ENCODE measurements around the gene C12orf75.
"Not testable (repeated sequence)": the region's sequence is repeated elsewhere in the genome, so short reads cannot be mapped to it uniquely, and the experiment has no call there.

The C12orf75 gene

DNA sequence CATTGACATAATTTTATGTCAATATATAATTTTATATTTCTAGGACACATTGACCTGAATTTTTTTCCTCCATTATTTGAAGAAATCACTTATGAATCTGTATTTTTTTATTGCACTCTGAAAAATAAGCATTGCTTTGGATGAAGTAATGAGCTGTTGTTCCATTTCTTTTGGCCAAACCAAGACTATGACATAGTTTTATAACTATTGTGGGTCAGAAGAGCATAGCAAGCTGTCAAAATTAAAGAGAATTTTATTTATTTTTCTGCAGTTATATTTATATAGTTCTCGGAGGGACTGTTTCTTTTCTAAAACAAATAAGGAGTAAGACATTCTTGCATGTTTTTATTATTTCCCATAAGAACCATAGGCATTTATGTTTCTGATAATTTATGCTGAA lies 8.5 kb downstream of the C12orf75 start:
- no peak for DNase-seq

DNA sequence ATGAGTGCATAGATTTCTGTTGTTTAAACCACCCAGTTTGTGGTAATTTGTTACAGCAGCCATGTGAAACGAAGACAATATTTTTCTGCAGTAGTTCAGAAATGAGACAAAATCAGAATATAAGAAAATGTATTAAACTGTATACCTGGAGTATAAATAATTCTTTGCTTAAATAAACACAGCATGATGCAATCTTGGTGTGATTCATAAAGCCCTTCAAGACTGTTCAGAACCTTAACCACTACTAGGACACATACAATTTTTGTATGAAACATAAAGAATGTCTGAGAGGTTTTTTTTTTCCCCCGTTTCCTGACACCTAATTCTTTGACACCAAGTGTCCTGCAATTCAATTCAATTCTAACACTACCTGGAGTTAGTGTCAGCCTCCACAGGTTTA lies 10.5 kb downstream of the C12orf75 start:
- DNase-seq = no peak

- not testable (repeated sequence) for DNase-seq
These were observed 11.1 kb downstream of the C12orf75 start for GRCh38 chr12:105341620-105342019.

DNA sequence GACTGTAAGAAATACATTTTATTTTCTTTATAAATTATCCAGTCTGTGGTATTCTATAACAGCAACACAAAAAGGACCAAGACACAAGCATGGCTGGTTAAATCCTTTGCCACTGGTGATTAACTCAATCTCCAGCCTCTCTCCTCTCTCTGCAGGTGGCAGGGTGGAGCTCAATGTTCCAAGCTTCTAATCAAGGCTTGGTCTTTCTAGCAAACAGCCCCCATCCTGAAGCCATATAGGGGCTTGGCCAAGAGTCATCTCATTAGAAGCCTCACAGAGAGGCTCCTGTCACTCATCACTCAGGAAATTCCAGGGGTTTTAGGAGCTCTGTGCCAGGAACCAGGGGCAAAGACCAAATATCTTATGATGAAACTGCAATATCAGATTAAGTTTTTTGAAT lies 12.0 kb downstream of the C12orf75 start:
- DNase-seq = no peak

DNA sequence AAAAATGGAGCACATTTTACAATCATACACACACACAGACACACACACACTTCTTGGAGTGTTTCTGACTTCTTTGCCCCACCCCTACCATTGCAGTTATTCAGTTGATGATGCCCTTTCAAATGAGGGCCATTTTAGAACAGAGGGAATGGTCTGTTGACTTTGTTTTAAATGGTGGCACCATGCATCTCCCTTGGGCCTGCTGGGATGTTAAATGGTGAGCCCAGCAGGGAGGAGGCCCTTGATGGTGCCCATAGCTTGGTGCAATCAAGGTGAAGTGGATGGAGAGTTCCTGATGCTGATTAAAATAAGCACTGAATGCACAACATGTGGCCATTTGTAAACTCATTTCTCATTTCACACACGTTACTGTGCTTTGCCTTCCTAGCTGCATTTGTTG lies 13.3 kb downstream of the C12orf75 start:
- DNase-seq = no peak

DNA sequence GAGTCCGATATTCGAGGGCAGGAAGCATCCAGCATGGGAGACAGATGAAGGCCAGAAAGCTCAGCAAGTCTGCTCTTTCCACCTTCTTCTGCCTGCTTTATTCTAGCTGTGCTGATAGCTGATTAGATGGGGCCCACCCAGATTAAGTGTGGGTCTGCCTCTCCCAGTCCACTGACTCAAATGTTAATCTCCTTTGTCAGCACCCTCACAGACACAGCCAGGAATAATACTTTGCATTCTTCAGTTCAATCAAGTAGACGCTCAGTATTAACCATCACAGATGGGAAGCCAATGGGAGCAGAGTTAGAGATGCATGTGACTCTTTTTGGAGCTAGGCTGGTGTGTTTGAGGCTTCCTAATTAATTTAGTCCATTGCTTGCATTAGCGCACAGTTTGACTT lies 17.0 kb downstream of the C12orf75 start:
- no peak for DNase-seq

DNA sequence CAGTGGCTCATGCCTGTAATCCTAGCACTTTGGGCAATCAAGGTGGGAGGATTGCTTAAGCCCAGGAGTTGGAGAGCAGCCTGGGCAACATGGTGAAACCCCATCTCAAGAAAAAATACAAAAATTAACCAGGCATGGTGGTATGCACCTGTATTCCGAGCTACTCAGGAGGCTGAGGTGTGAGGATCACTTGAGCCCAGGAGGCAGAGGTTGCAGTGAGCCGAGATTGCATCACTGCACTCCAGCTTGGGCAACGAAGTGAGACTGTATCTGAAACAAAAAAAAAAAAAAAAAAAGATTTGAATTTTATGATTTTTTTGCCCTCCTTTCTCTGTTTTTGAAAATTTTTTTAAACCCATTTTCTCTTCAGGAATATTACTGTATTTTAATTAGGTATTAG lies 17.7 kb downstream of the C12orf75 start:
- DNase-seq = no peak

DNA sequence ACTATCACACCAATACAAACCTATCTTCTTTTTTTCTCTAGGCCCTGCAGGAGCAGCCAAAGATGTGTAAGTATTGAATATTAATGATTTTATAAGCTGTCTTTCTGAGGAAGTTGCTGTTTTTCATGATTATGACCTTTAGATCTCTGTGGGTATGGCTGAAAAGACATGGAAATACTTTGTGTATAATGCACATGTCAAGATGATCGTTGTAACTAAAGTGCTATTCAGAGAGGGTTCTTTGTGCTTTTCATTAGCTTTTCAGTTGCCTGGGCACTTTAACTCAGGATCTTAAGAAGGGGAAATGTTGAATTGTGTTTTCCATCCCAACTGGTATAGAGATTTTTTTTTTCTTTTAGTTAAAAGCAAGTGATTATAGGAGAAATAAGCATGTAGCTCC lies 18.1 kb downstream of the C12orf75 start:
- DNase-seq = no peak

DNA sequence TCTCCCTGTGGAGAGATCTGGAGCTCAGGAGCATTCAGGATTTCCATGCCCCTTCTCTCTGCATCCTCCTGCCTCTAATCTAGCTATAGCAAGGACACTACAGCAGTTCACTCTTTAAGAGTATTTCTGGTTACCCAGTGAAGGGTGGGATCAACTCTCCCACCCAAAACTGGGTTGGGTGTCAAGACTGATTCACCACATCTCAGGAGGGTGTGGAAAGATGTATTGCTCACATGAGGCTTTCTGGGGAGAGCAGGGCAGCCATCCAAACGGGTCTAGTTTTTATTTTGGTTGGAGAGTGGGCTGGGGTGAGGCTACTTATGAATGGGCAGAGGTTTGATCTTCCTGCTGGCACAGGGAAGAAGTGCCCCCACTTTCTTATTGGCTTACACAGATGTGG lies 18.6 kb downstream of the C12orf75 start:
- DNase-seq = no peak

DNA sequence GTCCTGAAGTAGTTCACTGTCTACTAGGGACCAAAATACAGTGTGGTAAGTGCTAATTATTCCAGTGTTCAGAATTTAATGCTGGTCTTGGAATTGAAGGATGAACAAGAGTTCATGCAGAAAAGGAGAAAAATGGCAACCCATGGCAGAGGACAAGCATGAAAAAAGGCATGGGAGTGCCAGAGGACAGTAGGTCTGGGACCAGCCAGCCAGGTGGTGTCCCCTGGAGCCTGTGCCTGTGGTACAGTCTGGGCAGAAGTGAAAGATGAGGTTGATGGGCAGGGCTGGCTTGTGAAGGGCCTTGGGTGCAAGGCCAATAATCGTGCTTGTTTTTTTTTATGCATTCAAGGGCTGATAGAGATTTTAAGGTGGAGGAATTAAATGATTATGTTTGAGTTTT lies 21.0 kb downstream of the C12orf75 start:
- no peak for DNase-seq

DNA sequence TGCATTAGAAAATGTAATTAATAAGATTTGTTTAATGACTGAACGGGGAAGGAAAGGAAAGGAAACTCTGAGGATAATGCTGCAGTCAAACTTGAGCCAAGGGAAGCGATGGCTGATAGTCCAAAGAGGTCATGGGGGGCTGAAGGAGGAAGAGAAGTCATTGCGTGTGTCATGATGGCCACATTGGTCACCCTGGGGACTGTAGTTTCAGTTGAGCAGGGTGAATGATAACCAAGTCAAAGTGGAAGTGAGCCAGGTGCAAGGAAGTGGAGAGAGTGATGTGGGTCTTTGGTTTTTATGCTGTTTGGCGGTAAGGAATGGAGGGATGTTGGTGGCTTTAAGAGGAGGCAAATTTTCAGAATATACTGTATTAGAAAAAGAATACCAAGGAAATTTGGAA lies 21.6 kb downstream of the C12orf75 start:
- DNase-seq = no peak

GRCh38 chr12:105352940-105353635 lies 22.6 kb downstream of the C12orf75 start:
- DNase-seq = no peak

GRCh38 chr12:105355752-105356151 lies 25.3 kb downstream of the C12orf75 start:
- peak; percentile 66 for DNase-seq

DNA sequence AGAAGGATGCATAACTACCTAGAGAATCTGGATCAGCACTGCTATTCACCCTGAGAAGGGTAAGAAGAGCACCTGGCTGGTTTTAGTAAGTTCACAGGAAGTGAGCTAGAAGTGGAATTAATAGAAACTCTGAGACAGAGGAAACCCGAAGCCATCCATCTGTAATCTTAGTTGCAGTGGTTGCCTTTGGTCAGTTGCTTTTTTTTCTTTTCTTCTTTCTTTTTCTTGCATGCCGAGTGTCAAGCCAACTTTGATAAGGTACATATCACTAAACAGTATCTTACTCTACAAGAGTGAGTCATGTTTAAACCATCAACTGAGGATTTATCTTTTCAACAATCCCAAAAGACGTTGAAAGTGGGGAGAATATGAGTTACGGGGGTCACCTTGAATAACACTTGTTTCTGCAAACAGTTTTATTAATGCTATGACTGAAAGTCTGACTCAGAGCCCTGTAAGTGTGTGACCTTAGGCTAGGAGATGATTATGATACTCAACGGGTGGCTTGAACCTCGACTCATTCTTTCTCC lies 26.7 kb downstream of the C12orf75 start:
- peak; percentile 47 for DNase-seq

DNA sequence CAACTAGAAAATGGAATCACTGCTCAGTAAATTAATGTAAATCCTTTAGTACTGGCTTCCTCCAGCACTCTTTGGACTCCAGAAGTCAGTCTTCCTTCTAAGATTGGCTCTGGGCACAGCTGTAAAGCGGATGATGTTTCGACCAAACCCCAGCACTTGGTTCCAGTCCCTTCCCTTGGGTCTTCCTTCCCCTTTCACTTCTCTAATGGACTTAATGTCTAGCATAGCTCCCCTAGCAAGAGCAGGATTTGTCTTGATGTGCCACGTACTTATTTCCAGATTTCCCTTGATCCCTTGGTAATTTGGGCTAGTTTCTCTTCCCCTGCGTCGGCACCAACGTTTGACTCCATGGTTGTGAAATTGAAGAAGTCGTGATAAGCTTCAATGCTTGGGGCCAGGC lies 28.3 kb downstream of the C12orf75 start:
- no peak for DNase-seq

- no peak for DNase-seq
These were observed 29.4 kb downstream of the C12orf75 start for GRCh38 chr12:105359856-105360255.

GRCh38 chr12:105363890-105364289 lies 33.4 kb downstream of the C12orf75 start:
- DNase-seq = no peak

DNA sequence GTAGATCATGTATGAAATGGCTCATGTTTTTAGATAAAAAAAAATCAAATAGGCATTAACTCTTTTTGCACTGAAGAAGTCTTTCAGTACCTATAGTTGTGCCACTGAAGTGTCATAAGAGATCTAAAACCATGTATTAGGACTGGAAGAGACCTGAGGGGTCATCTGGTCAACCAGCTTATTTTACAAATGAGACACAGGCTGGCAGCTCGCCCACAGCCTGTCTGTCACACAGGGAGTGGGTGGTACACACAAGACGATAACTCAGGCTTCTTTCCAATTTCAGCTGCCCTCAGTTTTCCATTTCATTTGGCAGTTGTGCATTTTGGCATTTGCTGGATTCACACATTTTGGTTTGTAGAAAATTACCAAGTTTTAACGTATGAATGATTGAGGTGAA lies 34.7 kb downstream of the C12orf75 start:
- no peak for DNase-seq

DNA sequence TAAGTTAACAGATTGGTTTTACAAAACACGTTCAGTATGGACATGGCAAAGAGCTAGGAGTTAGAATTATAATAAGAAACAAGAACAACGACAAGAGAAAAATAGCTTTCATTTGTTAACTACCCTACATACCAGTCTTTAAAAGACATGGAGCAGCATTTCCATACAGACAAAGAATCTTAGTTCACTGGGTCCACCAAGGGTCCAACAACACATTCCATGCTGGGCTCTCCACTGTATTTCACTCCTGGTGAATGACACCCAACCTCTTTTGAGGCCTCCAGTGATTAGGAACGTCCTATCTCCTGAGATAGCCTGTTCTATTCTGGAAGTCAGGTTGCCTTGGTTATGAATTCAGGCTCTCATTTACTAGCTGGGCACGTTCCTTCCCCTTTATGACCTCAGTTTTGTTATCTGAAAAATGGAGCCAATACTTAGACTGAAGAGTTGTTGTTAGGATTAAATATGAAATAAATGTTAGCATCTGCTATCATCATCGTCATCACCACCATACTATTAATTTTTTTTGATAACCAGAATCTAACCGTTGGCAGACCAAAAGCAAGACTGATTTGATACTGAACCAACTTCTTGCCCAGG lies 37.7 kb downstream of the C12orf75 start:
- DNase-seq = no peak

DNA sequence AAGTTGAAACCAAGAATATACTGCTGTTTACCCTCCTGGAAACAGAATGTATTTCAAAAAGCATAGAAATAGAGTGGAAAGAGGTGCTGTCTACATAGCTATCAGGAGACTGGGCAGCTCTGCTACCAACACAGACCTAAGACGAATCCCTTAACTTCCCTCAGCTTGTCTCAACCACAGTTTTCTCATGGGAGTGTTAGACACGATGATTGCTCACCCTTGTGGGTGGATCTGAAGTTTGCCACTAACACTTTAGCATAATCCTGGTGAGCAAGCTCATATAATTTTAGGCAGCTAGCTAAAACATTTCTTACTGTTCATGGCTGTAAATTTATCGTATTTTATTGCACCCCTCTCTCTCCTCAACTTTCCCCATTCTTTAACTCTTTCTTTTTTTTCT lies 38.5 kb downstream of the C12orf75 start:
- DNase-seq = peak; percentile 76

DNA sequence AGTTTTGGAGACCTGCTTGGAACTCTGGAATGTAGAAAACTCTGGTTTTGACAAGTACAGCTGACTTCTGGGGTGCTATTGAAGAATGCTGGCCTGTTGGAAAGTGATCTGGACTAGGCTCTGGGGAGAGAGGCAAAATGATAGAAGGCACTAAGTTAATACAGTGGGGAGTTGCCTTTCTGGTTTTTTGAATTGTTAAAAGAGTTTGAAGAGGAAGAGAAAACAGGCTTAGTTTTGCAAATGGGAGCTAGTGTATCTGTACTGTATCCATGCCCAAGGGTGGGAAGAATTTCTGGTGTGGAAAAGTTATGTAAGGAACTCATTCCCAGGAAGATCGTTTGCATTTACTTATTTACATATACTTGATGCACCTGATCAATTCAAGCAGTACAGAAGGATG lies 43.8 kb downstream of the C12orf75 start:
- no peak for DNase-seq

GRCh38 chr12:105377077-105377476 lies 46.6 kb downstream of the C12orf75 start:
- DNase-seq = no peak

DNA sequence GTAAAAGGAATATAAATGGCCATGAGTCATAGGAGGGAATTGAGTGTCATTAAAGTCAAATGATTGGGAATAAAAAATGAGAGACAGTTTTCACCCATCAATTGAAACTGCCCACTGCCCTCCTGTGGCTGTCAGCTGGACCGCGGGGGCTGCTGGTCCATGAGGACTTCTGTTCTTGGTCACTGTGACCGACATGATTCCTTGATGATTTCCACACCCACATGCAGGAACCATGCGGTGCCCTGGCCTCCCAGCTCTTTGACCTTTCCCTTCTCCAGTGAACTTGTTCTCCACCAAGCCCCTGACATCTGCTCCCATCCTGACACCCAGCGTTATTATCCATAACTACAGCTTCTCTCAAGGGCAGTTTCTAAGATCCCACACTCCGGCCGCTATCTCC lies 48.4 kb downstream of the C12orf75 start:
- no peak for DNase-seq

DNA sequence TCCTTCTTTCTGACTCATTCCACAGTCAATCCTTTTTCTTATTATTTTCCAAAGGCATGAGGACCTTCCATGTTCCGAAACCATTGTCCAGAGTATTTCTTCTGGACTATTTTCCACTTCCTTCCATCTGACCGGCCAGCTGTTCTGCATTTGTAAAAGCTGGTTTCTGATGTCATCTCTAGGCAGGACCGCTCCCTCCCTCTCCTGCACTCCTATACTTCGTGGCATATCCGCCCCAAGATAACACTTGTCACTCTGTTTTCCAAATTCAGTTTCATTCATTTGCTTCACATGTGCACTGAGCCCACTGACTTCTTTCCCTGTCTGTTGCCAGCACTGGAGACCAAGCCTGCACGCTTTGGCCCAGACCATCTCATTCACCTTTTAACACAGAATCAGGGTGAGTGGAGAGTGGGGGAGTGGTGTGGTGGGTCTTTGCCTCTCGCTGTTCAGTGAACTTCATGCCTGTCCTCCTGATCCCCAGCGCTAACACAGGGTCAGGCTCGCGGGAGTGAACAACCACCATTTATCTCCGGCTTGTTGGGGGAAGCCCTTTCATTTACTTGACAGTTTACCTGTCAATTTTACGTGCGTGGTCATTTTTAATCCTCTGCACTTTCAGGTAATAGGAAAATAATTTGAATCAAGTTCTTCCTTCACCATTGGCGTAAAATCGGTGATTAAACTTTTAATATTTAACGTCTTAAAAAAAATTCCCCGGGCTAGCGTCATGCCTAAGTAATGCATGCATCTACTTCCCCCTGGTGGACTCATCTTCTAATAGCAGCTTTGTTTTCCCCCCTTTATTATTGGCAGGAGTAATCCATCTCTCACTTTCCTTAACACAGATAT lies 52.5 kb downstream of the C12orf75 start:
- peak; percentile 78 for DNase-seq

Measured in fibroblast of skin of right quadriceps (primary cell).